ENCODE results near the gene PRKN. TPM values are rescaled to one million over a fixed set of nuclear protein-coding genes. Genes with fewer than 3 reads are reported as not detected.

The PRKN gene
- total and polyA plus RNA-seq, 10 donors = 0.23 to 14.1 (median 7.0) TPM

- Histone ChIP-seq H3K9me3 (peaks cover 0 to 6% (median 0%) of the 10 kb centered on the region in 8 donors), H3K4me3 (no peak overlapping the region), H3K27me3 (replicated peaks in 1 of 7) (no peaks in the 10 kb centered on the region), H3K4me1 (no peaks in the 10 kb centered on the region), H3K27ac (no peak overlapping the region), H3K36me3 (no peaks in the 10 kb centered on the region)
- DNase-seq = no peak
- no peak for TF ChIP-seq CTCF (IDR thresholded peaks at IDR 0.05 in 8 of 11, conservative IDR thresholded peaks at IDR 0.05 in 3 of 11)
- no peak for TF ChIP-seq POLR2A (IDR thresholded peaks at IDR 0.05)
- no peak for TF ChIP-seq POLR2AphosphoS5 (IDR thresholded peaks at IDR 0.05)
- intact Hi-C loops (cut with DNase I; ENCODE audit: low total_unique reads) = no loop called here
- WGBS, 5 donors = 84 to 93% (median 88%) methylated on average over 9 of the region's 9 CpGs
These were observed 355.5 kb downstream of the PRKN start for GRCh38 chr6:162372106-162372505.

- DNase-seq = no peak
- Histone ChIP-seq H3K27ac (no peak overlapping the region), H3K36me3 (no peaks in the 10 kb centered on the region), H3K4me3 (no peak overlapping the region), H3K27me3 (replicated peaks in 1 of 7) (no peaks in the 10 kb centered on the region), H3K4me1 (no peaks in the 10 kb centered on the region), H3K9me3 (peaks cover 0 to 6% (median 0%) of the 10 kb centered on the region in 8 donors)
- TF ChIP-seq POLR2A (IDR thresholded peaks at IDR 0.05) = no peak
- TF ChIP-seq POLR2AphosphoS5 (IDR thresholded peaks at IDR 0.05) = no peak
- TF ChIP-seq CTCF (IDR thresholded peaks at IDR 0.05 in 8 of 11, conservative IDR thresholded peaks at IDR 0.05 in 3 of 11) = no peak
- WGBS, 5 donors = 83 to 93% (median 92%) methylated on average over 5 of the region's 5 CpGs
- intact Hi-C loops (cut with DNase I; ENCODE audit: low total_unique reads) = no loop called here
These were observed 356.4 kb downstream of the PRKN start for GRCh38 chr6:162371121-162371520.

GRCh38 chr6:162369091-162369490 is 358.5 kb downstream of the PRKN start:
- no peak for DNase-seq
- H3K4me3 ChIP-seq = no peak overlapping the region
- no peaks in the 10 kb centered on the region for H3K36me3 ChIP-seq
- no peak for TF ChIP-seq POLR2A (IDR thresholded peaks at IDR 0.05)
- no peak for TF ChIP-seq CTCF (IDR thresholded peaks at IDR 0.05 in 8 of 11, conservative IDR thresholded peaks at IDR 0.05 in 3 of 11)
- H3K9me3 ChIP-seq = peaks cover 0 to 6% (median 0%) of the 10 kb centered on the region in 8 donors
- WGBS, 5 donors = 65 to 81% (median 76%) methylated on average over 2 of the region's 2 CpGs
- no peaks in the 10 kb centered on the region for H3K4me1 ChIP-seq
- H3K27ac ChIP-seq = no peak overlapping the region
- H3K27me3 ChIP-seq (replicated peaks in 1 of 7) = no peaks in the 10 kb centered on the region
- intact Hi-C loops (cut with DNase I; ENCODE audit: low total_unique reads) = no loop called here

GRCh38 chr6:162364488-162364887 is 363.1 kb downstream of the PRKN start:
- 82 to 89% (median 87%) methylated on average over 4 of the region's 4 CpGs for WGBS, 5 donors

More at GRCh38 chr6:162364488-162364887, 363.1 kb downstream of the PRKN start:
- H3K27me3 ChIP-seq (replicated peaks in 1 of 7) = no peaks in the 10 kb centered on the region
- intact Hi-C loops (cut with DNase I; ENCODE audit: low total_unique reads) = no loop called here
- no peaks in the 10 kb centered on the region for H3K36me3 ChIP-seq
- H3K4me3 ChIP-seq = no peak overlapping the region
- no peak for DNase-seq
- no peaks in the 10 kb centered on the region for H3K4me1 ChIP-seq
- H3K27ac ChIP-seq = no peak overlapping the region
- TF ChIP-seq POLR2AphosphoS5 (IDR thresholded peaks at IDR 0.05) (no peak), CTCF (IDR thresholded peaks at IDR 0.05 in 8 of 11, conservative IDR thresholded peaks at IDR 0.05 in 3 of 11) (no peak)
- peaks cover 0 to 6% (median 0%) of the 10 kb centered on the region in 8 donors for H3K9me3 ChIP-seq
